HG03442 (cell line): Measurements from ENCODE around the gene SKIC3.

Experiments
- ATAC-seq: cut with Tn5 transposase; IDR thresholded peaks from one replicate; pipeline ENCODE4 v1.9.1; 2021; ENCODE audit warnings: mild to moderate bottlenecking, moderate library complexity; ENCODE audit not compliant: unreplicated experiment

SKIC3 gene

GRCh38 chr5:95554647-95555548 lies at the start of gene SKIC3, which contains the start of gene ARSK:
TSS of gene SKIC3 (minus strand) at chr5:95554977. CDS start at chr5:95547150, 7,827 bp downstream.
TSS of gene ARSK (plus strand) at chr5:95555101. CDS start at chr5:95555279, 178 bp downstream.
- peak; percentile 87 for ATAC-seq

- ATAC-seq = no peak
Measured at GRCh38 chr5:95600557-95600956, 45.8 kb upstream of the SKIC3 start.

- no peak for ATAC-seq
Measured at GRCh38 chr5:95599252-95599651, 44.5 kb upstream of the SKIC3 start.

GRCh38 chr5:95595289-95595931 lies 40.6 kb upstream of the SKIC3 start:
- no peak for ATAC-seq

- peak; percentile 98 for ATAC-seq
Measured at GRCh38 chr5:95591490-95591901, 36.7 kb upstream of the SKIC3 start.

GRCh38 chr5:95590880-95591279 lies 36.1 kb upstream of the SKIC3 start:
- no peak for ATAC-seq

GRCh38 chr5:95583992-95584391 lies 29.2 kb upstream of the SKIC3 start:
- ATAC-seq = no peak

- no peak for ATAC-seq
Measured at GRCh38 chr5:95581576-95581975, 26.8 kb upstream of the SKIC3 start.

GRCh38 chr5:95572016-95572415 lies 17.2 kb upstream of the SKIC3 start:
- ATAC-seq = no peak

- no peak for ATAC-seq
Measured at GRCh38 chr5:95565280-95565920, 10.6 kb upstream of the SKIC3 start.

GRCh38 chr5:95564450-95564849 lies 9.7 kb upstream of the SKIC3 start:
- ATAC-seq = no peak

- ATAC-seq = no peak
Measured at GRCh38 chr5:95563367-95563766, 8.6 kb upstream of the SKIC3 start.

- ATAC-seq = no peak
Measured at GRCh38 chr5:95562282-95562681, 7.5 kb upstream of the SKIC3 start.

- no peak for ATAC-seq
Measured at GRCh38 chr5:95557841-95558240, 3.1 kb upstream of the SKIC3 start.

- no peak for ATAC-seq
Measured at GRCh38 chr5:95555553-95555952, 776 bp upstream of the SKIC3 start.

- ATAC-seq = peak; percentile 22
Measured at GRCh38 chr5:95554331-95554646, 488 bp downstream of the SKIC3 start.

- ATAC-seq = no peak
Measured at GRCh38 chr5:95549030-95549429, 5.7 kb downstream of the SKIC3 start.

GRCh38 chr5:95543017-95543705 lies 11.6 kb downstream of the SKIC3 start:
- peak; percentile 73 for ATAC-seq

GRCh38 chr5:95537501-95537900 lies 17.3 kb downstream of the SKIC3 start:
- ATAC-seq = no peak

- no peak for ATAC-seq
Measured at GRCh38 chr5:95533761-95534160, 21.0 kb downstream of the SKIC3 start.

- ATAC-seq = no peak
Measured at GRCh38 chr5:95533106-95533505, 21.7 kb downstream of the SKIC3 start.
